Measurements from ENCODE around the gene TRIM51. TPM values are rescaled to one million over a fixed set of nuclear protein-coding genes. Genes with fewer than 3 reads are reported as not detected.
"Not testable (repeated sequence)": the region's sequence is repeated elsewhere in the genome, so short reads cannot be mapped to it uniquely, and the experiment has no call there.

Gene TRIM51
- total RNA-seq, result not detected
- polyA plus RNA-seq (ENCODE audit: insufficient read length in 6 of 6), result not detected
- long read RNA-seq, donor 1, result 0 reads
- long read RNA-seq, donor 2, result 0 reads
- long read RNA-seq, donor 3, result 0 reads
- long read RNA-seq, donor 4, result 0 reads
- long read RNA-seq, donor 5, result 0 reads
- long read RNA-seq, donor 6, result 0 reads
- long read RNA-seq, donor 7, result 0 reads
- long read RNA-seq, donor 8, result 0 reads
- long read RNA-seq, donor 9, result 0 reads
- long read RNA-seq, donor 10, result 0 reads
- long read RNA-seq, donor 11, result 0 reads
- long read RNA-seq, donor 12, result 0 reads

- H3K4me3 ChIP-seq; ATAC-seq; intact Hi-C loops (cut with DNase I): not testable (repeated sequence)
Measured at GRCh38 chr11:55882997-55883396, at the start of gene TRIM51. Gene TRIM51 (plus strand): TSS chr11:55883297. CDS start chr11:55885429, 2,132 bp downstream.

GRCh38 chr11:55838452-55838851 is 44.6 kb upstream of the TRIM51 start, which contains the start of gene OR5D16:
Gene OR5D16 (plus strand): TSS chr11:55838752. CDS start chr11:55838752, 0 bp downstream.
- intact Hi-C loops (cut with DNase I), result no loop called here
- ATAC-seq (no peak), DNase-seq (no peak)
- H3K27ac ChIP-seq, result no peak within 1 kb of the TSS
- H3K4me1 ChIP-seq, result no peaks in the 10 kb centered on the region
- no peak for TF ChIP-seq CTCF (IDR thresholded peaks at IDR 0.05)
- H3K27me3 ChIP-seq, result no peaks in the 10 kb centered on the region
- no peaks in the 10 kb centered on the region for H3K36me3 ChIP-seq
- H3K4me3 ChIP-seq, result no peak within 1 kb of the TSS
- H3K9me3 ChIP-seq, result peaks cover 0 to 14% of the 10 kb centered on the region in 2 donors

More at GRCh38 chr11:55882997-55883396, at the start of gene TRIM51:
- not testable (repeated sequence) for H3K27ac ChIP-seq, H3K36me3 ChIP-seq, H3K9me3 ChIP-seq, H3K4me1 ChIP-seq, H3K27me3 ChIP-seq, DNase-seq

- Histone ChIP-seq H3K4me3 (no peak overlapping the region), H3K27me3 (no peaks in the 10 kb centered on the region)
- TF ChIP-seq CTCF (IDR thresholded peaks at IDR 0.05), result no peak
Measured at GRCh38 chr11:55847453-55847852, 35.6 kb upstream of the TRIM51 start.

GRCh38 chr11:55849037-55849436 is 34.1 kb upstream of the TRIM51 start:
- ATAC-seq, result no peak
- Histone ChIP-seq H3K9me3 (peaks cover 0 to 3% of the 10 kb centered on the region in 2 donors), H3K27ac (no peak overlapping the region), H3K27me3 (no peaks in the 10 kb centered on the region), H3K4me3 (no peak overlapping the region), H3K4me1 (no peaks in the 10 kb centered on the region), H3K36me3 (no peaks in the 10 kb centered on the region)
- intact Hi-C loops (cut with DNase I), result no loop called here
- DNase-seq, result no peak
- no peak for TF ChIP-seq CTCF (IDR thresholded peaks at IDR 0.05)

More at GRCh38 chr11:55847453-55847852, 35.6 kb upstream of the TRIM51 start:
- Histone ChIP-seq H3K4me1 (no peaks in the 10 kb centered on the region), H3K27ac (no peak overlapping the region), H3K9me3 (peaks cover 0 to 3% of the 10 kb centered on the region in 2 donors), H3K36me3 (no peaks in the 10 kb centered on the region)
- ATAC-seq (no peak), DNase-seq (no peak)
- intact Hi-C loops (cut with DNase I), result no loop called here

- DNase-seq, result no peak
- H3K4me1 ChIP-seq, result no peaks in the 10 kb centered on the region
- no peaks in the 10 kb centered on the region for H3K36me3 ChIP-seq
- H3K4me3 ChIP-seq, result no peak overlapping the region
- no peaks in the 10 kb centered on the region for H3K27me3 ChIP-seq
- no peak overlapping the region for H3K27ac ChIP-seq
- no peak for TF ChIP-seq CTCF (IDR thresholded peaks at IDR 0.05)
- intact Hi-C loops (cut with DNase I), result no loop called here
- H3K9me3 ChIP-seq, result no peaks in the 10 kb centered on the region
- ATAC-seq, result no peak
Measured at GRCh38 chr11:55852141-55852540, 31.0 kb upstream of the TRIM51 start.

GRCh38 chr11:55854704-55855103 is 28.4 kb upstream of the TRIM51 start:
- Histone ChIP-seq H3K4me1 (no peaks in the 10 kb centered on the region), H3K36me3 (no peaks in the 10 kb centered on the region), H3K4me3 (no peak overlapping the region), H3K27me3 (no peaks in the 10 kb centered on the region), H3K27ac (no peak overlapping the region), H3K9me3 (no peaks in the 10 kb centered on the region)
- DNase-seq (no peak), ATAC-seq (no peak)
- intact Hi-C loops (cut with DNase I), result no loop called here
- TF ChIP-seq CTCF (IDR thresholded peaks at IDR 0.05), result no peak

- DNase-seq; H3K4me1 ChIP-seq; H3K36me3 ChIP-seq; H3K9me3 ChIP-seq; H3K27me3 ChIP-seq; H3K4me3 ChIP-seq; H3K27ac ChIP-seq; ATAC-seq; intact Hi-C loops (cut with DNase I): not testable (repeated sequence)
Measured at GRCh38 chr11:55867354-55867753, 15.7 kb upstream of the TRIM51 start.

GRCh38 chr11:55872731-55873130 is 10.4 kb upstream of the TRIM51 start:
- H3K27ac ChIP-seq; DNase-seq; ATAC-seq; H3K4me3 ChIP-seq; intact Hi-C loops (cut with DNase I); H3K36me3 ChIP-seq; H3K4me1 ChIP-seq: not testable (repeated sequence)
- peaks cover 0 to 11% of the 10 kb centered on the region in 2 donors for H3K9me3 ChIP-seq
- H3K27me3 ChIP-seq, result peaks cover 0 to 16% of the 10 kb centered on the region in 2 donors

Measured in left lung (tissue), 14 donors.